GM06990 (cell line): ENCODE measurements around the gene STRA6.

Experiments
- DNase-seq: peaks from one replicate; pipeline ENCODE4 v3.0.0-alpha.2; 2011; ENCODE audit not compliant: insufficient read length; ENCODE audit errors: extremely low read depth
- H3K27me3 ChIP-seq: replicated peaks from 2 replicates; pipeline ENCODE4 v1.6.0; 2011; ENCODE audit warnings: low read length; ENCODE audit not compliant: control insufficient read depth, insufficient read depth
- H3K36me3 ChIP-seq: 2 replicates; pipeline ENCODE4 v1.5.1; 2011; ENCODE audit warnings: low read length; ENCODE audit not compliant: control insufficient read depth, insufficient read depth
- H3K4me3 ChIP-seq: replicated peaks from 2 replicates; pipeline ENCODE4 v1.5.1; 2011; ENCODE audit warnings: low read depth, mild to moderate bottlenecking, control low read depth, low read length
- TF ChIP-seq, protein P1 (sequence below): IDR thresholded peaks from 2 replicates; pipeline ENCODE4 v1.5.1; 2011; ENCODE audit warnings: low read length, control low read depth, mild to moderate bottlenecking, inconsistent platforms; ENCODE audit not compliant: insufficient read depth, poor library complexity, severe bottlenecking

Gene STRA6

GRCh38 chr15:74176262-74177214 is 26.0 kb downstream of the STRA6 start:
- H3K27me3 ChIP-seq: 0 out of 2 replicates have a peak, but pooled peaks cover 1% of the 10 kb centered on the region

DNA sequence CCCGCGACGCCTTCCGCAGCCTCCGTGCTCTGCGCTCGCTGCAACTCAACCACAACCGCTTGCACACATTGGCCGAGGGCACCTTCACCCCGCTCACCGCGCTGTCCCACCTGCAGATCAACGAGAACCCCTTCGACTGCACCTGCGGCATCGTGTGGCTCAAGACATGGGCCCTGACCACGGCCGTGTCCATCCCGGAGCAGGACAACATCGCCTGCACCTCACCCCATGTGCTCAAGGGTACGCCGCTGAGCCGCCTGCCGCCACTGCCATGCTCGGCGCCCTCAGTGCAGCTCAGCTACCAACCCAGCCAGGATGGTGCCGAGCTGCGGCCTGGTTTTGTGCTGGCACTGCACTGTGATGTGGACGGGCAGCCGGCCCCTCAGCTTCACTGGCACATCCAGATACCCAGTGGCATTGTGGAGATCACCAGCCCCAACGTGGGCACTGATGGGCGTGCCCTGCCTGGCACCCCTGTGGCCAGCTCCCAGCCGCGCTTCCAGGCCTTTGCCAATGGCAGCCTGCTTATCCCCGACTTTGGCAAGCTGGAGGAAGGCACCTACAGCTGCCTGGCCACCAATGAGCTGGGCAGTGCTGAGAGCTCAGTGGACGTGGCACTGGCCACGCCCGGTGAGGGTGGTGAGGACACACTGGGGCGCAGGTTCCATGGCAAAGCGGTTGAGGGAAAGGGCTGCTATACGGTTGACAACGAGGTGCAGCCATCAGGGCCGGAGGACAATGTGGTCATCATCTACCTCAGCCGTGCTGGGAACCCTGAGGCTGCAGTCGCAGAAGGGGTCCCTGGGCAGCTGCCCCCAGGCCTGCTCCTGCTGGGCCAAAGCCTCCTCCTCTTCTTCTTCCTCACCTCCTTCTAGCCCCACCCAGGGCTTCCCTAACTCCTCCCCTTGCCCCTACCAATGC is 27.1 kb downstream of the STRA6 start:
- no peak overlapping the region for H3K4me3 ChIP-seq
- TF ChIP-seq, protein P1, sequence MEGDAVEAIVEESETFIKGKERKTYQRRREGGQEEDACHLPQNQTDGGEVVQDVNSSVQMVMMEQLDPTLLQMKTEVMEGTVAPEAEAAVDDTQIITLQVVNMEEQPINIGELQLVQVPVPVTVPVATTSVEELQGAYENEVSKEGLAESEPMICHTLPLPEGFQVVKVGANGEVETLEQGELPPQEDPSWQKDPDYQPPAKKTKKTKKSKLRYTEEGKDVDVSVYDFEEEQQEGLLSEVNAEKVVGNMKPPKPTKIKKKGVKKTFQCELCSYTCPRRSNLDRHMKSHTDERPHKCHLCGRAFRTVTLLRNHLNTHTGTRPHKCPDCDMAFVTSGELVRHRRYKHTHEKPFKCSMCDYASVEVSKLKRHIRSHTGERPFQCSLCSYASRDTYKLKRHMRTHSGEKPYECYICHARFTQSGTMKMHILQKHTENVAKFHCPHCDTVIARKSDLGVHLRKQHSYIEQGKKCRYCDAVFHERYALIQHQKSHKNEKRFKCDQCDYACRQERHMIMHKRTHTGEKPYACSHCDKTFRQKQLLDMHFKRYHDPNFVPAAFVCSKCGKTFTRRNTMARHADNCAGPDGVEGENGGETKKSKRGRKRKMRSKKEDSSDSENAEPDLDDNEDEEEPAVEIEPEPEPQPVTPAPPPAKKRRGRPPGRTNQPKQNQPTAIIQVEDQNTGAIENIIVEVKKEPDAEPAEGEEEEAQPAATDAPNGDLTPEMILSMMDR: no peak
- no peaks in the 10 kb centered on the region for H3K36me3 ChIP-seq
- DNase-seq: no peak
- 0 out of 2 replicates have a peak, but pooled peaks cover 1% of the 10 kb centered on the region for H3K27me3 ChIP-seq

More at GRCh38 chr15:74176262-74177214, 26.0 kb downstream of the STRA6 start:
- no peaks in the 10 kb centered on the region for H3K36me3 ChIP-seq
- H3K4me3 ChIP-seq: no peak overlapping the region
- TF ChIP-seq, protein P1: no peak
- no peak for DNase-seq

DNA sequence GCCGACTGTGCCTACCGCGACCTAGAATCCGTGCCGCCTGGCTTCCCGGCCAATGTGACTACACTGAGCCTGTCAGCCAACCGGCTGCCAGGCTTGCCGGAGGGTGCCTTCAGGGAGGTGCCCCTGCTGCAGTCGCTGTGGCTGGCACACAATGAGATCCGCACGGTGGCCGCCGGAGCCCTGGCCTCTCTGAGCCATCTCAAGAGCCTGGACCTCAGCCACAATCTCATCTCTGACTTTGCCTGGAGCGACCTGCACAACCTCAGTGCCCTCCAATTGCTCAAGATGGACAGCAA is 27.7 kb downstream of the STRA6 start:
- DNase-seq: no peak
- Histone ChIP-seq H3K27me3 (0 out of 2 replicates have a peak, but pooled peaks cover 1% of the 10 kb centered on the region), H3K4me3 (no peak overlapping the region), H3K36me3 (no peaks in the 10 kb centered on the region)
- TF ChIP-seq, protein P1: no peak

DNA sequence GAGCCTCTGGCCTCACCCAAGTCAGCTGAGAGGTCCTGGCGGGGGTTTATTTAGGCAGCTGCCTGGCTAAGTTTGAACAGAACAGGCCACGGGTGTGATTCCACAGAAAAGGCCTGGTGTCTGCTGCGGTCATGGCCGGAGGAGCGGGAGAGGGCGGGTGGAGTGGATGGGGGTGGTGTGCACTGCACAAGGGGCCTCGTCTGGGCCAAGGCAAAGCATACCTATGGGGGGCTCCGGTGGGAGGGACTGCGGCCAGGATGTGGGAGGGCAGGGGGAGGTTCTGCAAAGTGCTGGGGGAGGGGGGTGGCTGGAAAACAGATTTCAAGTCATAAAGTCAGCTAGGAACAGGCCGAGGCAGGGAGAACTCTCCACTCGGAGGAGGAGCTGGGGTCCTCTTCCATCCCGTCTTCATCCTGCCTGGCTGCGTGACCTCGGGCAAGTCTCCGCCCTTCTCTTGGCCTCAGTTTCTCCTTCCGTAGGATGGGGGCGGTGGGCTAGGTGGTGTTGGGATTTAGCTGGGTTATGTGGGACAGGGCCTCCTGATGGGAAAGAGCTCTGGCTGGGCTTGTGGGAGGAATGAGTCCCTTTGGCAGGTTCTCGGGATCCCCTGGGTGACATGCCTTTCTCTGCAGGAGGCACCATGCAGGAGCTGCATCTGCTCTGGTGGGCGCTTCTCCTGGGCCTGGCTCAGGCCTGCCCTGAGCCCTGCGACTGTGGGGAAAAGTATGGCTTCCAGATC is 28.2 kb downstream of the STRA6 start:
- Histone ChIP-seq H3K4me3 (no peak overlapping the region), H3K27me3 (0 out of 2 replicates have a peak, but pooled peaks cover 1% of the 10 kb centered on the region), H3K36me3 (no peaks in the 10 kb centered on the region)
- TF ChIP-seq, protein P1: no peak
- no peak for DNase-seq
